NCI-H2196 treated with DMSO at 0.1 percent for 48 hours (cell line): ENCODE data around the gene LMF2.
"Not testable (repeated sequence)": the region's sequence is repeated elsewhere in the genome, so short reads cannot be mapped to it uniquely, and the experiment has no call there.

Experiments
- DNase-seq: peaks from one replicate; lab custom pipeline; 2025; ENCODE audit not compliant: unreplicated experiment; lab: John Stamatoyannopoulos, UW

Gene LMF2

DNA sequence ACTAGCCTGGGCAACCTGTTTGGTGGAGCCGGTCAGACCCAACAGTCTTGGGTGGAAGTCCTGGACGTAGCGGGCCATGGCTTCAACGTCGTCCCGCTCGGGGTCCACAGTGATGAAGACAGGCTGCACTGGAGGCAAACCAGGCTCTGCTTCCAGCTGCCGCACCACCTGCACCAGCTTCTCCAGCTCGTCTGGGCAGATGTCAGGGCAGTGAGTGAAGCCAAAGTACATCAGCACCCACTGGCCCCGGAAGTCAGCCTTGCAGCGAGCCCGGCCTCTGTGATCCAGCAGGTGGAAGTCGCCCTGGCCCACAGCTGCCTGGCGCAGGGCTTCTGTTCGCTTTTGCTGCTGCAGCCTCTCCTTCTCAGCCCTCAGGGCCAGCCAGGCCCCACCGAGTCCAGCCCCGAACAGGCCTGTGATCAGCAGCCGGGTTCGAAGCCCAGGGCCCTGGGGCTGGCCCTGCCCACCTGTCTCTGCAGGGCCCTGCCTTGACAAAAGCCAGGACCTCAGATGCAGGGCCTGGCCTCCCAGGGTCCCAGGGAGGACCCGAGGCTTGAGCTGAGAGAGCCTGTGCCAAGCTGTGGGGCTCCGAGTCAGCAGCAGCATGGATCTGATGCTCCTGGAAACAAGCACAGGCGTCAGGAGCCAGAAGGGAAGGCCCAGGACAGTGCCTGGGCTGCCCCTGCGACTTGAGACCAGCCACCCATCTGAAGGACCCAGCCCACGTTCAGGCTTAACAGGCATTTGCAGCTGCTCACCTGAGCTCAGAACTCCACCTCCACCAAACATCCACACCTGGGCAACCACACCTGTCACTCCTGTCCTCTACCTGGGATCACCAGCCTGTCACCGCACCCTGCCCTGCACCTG is 16.5 kb upstream of the LMF2 start:
- DNase-seq, result no peak

DNA sequence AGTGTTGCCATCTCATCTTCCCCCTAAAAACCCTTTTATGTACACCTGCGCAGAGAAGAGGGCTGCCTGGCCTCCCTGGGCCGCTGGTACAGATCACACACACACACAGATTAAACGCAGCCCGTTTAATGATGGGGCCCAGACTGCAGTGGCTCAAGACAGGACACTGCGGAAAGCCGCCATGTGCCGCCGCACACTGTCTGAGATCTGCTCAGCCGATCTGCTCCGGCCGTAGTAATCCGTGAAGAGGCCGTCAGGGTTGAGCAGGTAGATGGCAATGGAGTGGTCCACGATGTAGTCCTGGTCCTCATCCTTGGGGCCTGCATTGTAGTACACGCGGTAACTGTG is 15.9 kb upstream of the LMF2 start:
- no peak for DNase-seq

DNA sequence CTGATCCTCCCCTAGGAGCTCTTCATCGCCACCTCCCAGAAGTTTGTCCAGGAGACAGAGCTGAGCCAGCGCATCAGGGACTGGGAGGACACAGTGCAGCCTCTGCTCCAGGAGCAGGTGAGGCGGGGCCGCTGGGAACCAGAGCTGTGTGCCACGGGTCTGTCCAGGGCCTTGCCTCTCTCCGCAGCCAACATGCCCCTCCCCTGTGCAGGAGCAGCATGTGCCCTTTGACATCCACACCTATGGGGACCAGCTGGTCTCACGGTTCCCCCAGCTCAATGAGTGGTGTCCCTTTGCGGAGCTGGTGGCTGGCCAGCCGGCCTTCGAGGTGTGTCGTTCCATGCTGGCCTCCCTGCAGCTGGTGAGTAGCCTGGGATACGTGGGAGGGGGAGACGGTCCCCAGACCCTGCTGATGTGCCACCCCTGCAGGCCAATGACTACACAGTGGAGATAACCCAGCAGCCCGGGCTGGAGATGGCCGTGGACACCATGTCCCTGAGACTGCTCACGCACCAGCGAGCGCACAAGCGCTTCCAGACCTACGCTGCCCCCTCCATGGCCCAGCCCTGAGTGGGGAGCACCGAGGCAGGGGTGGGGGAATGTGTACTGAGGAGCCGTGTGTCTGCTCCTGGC is 15.4 kb upstream of the LMF2 start:
- DNase-seq, result no peak

DNA sequence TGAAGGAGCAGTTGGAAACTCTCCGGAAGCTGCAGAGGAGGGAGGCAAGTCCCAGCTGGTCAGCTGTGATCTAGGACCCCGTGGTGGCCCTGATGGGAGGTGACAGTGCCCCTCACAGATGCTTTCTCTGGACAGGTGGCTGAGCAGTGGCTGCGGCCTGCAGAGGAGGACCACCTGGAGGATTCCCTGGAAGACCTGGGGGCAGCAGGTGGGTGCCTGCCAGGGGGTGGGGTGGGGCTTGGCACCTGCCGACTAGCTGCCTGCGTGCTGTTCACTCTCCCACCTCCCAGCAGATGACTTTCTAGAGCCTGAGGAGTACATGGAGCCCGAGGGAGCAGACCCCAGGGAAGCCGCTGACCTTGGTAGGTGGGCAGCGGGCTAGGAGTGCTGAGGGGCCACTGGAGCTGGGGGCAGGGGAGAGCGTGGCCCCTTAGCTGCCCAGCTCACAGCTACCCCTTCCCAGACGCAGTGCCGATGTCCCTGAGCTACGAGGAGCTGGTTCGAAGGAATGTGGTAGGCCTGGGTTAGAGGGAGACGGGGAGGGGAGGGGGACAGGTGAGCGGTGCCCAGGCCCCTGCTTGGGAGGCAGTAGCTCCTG is 14.8 kb upstream of the LMF2 start:
- no peak for DNase-seq

DNA sequence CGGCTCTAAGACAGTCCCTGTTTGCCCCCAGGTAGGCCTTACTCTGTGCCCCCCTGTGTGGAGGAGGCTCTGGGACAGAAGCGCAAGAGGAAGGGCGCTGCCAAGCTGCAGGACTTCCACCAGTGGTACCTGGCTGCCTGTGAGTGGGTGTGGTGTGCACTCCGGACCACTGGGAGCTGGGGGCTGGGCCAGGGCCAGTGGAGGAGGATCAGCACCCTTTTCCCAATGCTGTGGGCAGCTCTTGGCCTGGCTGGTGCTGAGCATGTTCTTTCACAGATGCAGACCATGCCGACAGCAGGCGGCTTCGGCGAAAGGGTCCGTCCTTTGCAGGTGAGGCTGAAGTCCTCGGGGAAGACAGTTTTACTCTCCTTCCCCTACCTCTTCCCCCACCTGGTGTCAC is 14.2 kb upstream of the LMF2 start:
- no peak for DNase-seq

DNA sequence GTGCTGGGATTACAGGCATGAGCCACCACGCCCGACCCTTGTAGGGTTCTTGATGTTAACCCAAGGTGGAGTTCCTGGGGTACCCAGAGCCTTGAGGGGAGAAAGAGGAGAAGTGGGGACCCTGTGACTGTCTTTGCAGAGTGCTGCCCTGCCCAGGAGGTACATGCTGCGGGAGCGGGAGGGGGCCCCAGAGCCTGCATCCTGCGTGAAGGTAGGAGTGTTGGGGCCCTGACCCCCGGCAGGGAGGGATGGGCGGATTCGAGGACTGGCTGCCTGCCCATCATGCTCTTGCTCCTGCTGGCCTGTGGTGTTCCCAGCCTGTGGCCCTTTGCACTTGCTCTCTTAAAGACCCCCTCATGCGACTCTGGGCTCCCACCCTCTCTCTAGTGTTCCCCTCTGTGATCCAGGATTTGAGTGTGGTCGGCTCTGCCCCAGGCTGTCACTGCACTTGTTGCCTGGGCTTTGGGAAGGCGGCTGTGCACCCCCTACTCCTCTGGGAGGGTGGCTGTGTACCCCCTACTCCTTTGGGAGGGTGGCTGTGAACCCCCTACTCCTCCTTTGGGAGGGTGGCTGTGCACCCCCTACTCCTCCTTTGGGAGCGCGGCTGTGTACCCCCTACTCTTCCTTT is 13.4 kb upstream of the LMF2 start:
- DNase-seq, result no peak

DNA sequence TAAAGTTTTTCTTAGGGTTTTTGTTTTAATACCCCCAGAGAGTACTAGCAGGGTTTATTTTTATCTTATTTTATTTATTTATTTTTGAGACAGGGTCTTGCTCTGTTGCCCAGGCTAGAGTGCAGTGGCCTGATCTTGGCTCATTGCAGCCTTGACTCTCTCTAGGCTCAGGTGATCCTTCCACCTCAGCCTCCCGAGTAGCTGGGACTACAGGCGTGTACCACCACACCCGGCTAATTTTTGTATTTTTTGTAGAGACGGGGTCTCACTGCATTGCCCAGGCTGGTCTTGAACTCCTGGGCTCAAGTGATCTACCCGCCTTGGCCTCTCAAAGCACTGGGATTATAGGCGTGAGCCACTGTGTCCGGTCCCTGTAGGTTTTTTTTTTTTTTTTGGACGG is 12.7 kb upstream of the LMF2 start:
- DNase-seq, result not testable (repeated sequence)

DNA sequence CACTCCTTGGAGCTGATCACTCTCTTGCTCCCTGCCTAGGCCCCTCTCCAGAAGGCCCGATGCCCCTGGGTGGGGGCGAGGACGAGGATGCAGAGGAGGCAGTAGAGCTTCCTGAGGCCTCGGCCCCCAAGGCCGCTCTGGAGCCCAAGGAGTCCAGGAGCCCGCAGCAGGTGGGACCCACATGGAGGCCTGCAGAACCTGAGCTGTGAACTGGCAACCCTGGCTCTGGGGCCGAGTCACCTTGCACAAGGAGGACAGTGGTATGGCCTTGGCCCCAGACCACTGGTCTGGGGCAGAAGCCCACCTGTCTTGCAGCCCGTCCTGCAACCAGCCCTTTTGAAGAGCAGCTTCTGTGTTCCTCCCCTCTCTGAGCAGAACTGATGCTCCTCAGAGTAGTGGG is 11.6 kb upstream of the LMF2 start:
- DNase-seq, result no peak

DNA sequence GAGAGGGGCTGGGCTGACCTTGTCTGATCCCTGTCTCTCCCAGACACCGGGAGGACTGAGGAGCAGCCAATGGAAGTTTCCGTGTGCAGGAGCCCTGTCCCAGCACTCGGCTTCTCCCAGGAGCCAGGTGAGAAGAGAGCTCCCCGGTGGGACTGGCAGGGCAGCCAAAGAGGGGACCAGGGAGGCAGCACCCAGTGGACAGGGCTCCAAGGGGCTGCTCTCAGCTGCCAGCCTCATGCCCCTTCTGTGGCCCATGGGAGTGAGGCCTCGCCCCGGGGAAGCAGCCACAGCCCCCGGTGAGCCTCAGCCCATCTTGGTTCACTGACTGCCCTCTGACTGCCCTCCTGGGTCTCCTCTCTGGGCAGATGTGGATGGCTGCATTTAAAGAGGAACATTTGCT is 11.1 kb upstream of the LMF2 start:
- DNase-seq, result no peak

DNA sequence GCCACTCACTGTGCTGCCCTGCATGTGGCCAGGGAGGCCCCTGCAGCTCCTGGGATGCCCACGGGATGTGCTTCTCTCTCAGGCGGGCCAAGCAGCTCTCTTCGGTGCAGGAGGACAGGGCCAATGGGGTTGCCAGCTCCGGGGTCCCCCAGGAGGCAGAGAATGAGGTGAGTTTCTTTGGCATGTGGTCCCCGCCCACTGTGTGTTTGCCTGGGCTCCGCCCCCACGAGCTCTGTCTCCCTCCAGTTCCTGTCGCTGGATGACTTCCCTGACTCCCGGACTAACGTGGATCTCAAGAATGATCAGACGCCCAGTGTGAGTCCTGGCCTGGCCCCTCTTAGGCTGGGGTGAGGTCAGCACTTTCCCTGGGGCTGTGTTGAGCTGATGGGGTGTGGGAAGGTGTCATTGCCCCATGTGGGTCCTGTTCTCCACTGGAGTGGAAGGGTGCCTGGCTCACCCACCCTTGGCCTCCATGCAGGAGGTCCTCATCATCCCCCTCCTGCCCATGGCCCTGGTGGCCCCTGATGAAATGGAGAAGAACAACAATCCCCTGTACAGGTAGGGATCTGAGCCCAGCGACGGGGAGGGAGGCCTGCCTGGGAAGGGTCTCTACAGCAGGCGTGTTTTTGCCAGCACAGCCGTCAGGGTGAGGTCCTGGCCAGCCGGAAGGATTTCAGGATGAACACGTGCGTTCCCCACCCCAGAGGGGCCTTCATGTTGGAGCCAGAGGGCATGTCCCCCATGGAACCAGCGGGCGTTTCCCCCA is 10.2 kb upstream of the LMF2 start:
- no peak for DNase-seq

DNA sequence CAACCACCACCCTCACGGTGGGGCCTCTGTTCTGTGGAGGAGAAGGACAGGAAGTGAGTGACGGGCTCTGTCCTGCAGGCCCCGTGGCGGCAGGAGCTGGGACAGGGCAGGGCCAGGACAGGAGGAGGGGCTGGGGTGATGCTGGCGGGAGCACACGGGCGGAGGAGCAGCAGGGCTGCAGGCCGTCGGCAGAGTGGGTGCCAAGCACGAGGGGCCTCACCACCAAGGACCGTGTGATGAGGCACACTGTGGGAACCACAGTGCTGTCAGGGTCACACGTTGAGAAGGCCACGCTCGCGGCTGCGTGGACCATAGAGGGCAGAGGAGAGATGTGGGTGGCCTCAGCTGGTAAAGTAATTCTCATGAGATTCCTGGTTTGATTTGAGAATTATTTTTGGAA is 9.4 kb upstream of the LMF2 start:
- DNase-seq, result no peak

DNA sequence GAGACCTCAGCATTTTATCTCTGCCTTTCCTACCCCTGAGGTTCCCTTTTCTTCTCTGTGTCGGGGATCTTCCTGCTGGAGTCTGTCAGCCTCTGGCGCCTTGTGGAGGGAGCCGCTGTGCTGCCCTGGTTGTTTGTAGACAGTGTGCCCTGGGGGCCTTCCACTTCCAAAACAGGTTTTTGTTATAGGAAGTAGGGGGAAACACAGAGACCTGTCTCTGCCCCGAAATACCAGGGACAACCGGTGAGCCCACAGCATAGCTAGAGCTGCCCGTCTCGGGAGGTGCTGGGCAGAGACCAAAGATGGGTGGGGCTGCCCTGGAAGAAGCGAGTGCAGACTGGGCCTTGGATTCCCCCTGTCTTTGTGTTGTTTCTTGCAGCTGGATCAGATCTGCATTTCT is 8.6 kb upstream of the LMF2 start:
- no peak for DNase-seq

DNA sequence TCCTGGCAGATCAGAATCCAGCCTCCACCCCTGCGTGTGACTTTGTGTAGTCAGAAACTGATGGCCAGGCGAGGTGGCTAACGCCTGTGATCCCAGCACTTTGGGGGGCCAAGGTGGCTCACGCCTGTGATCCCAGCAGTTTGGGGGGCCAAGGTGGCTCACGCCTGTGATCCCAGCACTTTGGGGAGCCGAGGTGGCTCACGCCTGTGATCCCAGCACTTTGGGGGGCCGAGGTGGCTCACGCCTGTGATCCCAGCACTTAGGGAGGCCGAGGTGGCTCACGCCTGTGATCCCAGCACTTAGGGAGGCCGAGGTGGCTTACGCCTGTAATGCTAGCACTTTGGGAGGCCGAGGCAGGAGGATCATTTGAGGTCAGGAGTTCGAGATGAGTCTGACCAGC is 5.7 kb upstream of the LMF2 start:
- DNase-seq, result no peak

DNA sequence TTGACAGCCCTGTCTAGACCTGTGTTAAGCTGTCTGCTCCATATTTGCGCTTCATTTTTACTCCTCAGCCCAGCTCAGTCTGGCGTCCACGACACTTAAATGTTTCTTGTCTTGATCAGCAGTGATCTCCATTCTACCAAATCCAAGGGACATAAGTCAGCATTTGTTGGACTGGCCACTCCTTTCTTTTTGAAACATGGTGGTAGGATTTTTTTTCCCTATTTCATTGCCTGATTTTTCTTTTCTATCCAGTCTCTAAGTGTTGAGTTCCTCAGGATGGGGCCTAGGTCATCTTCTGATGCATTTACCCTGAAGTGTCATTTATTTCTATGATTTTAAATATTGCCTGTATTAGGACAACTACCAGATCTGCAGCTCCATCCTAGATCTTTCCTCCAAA is 1.4 kb upstream of the LMF2 start:
- DNase-seq, result no peak

DNA sequence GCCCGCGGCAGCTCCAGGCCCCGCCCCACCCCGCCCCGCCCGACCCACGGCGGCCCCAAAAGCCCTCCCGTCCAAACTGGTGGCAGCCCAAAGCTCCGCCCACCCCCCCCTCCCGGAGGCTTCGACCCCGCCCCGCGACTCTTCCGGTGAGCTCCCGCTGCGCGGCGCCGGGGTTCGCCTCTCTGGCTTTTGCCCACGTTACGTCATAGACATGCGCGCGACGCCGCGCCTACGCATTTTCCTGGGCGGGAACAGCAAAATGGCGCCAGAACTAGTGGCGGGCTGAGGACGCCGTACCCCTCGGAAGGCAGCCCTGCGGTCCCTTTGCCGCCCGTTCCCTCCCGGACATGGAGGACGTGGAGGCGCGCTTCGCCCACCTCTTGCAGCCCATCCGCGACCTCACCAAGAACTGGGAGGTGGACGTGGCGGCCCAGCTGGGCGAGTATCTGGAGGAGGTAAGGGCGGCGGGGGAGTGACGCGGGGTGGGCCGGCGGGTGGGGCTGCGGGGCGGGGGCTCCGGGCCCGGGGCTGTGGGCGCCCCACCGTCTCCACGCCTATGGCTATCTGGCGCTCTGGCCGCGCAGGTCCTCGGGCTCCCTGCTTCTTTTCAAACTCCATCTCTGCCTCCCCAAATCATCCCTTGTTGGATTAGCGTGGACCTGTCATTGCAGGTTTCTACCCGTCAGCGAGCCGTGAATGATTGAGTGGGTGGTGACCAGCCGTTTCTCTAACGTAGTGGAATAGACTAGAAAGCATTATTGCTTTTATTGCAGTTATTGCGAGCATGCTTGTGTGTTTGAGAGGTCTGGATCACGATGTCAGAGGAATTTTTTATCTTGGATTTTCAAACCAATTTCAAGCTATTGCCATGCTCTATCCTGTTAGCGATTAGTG is 736 bp upstream of the LMF2 start, which contains the start of gene NCAPH2:
NCAPH2 (plus strand) TSS at position 234 of the 894 bp plus-strand sequence; CDS start at position 348, 114 bp downstream.
- no peak for DNase-seq

DNA sequence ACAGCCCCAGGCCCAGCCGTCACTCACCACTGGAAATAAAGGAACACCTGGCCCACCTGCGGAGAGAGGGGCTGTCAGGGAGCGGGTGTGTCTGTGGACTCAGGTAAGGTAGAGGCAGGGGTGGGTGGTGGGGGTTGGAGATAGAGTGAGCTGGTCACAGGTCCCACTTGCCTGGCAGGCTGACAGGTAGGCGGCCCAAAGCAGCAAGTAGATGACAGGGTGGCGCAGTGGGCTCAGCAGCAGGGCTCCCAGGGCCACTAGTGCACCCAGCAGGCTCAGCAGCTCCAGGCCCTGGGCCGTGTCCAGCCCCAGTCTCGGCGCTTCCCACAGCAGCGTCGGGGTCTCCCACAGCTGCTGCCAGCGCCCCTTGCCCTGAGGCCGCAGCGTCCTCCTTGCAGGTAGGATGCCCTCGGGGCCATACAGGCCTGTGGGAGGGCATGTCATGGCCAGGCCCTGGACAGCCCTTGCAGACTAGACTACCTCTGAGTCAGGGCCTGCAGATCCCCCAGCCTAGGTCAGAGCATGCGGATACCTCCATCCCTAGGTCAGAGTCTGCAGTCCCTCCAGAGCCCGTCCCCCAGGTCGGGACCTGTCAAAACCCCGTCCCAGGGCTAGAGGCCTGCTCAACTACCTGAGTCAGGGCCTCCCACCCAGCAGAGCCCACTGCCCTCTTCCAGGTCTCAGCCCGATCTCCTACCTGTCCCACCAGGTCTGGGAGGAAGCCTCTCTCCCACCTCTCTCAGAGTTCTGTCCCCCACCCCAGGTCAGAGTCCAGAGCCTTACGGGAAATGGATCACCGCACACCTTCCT is 686 bp downstream of the LMF2 start:
- DNase-seq, result no peak

DNA sequence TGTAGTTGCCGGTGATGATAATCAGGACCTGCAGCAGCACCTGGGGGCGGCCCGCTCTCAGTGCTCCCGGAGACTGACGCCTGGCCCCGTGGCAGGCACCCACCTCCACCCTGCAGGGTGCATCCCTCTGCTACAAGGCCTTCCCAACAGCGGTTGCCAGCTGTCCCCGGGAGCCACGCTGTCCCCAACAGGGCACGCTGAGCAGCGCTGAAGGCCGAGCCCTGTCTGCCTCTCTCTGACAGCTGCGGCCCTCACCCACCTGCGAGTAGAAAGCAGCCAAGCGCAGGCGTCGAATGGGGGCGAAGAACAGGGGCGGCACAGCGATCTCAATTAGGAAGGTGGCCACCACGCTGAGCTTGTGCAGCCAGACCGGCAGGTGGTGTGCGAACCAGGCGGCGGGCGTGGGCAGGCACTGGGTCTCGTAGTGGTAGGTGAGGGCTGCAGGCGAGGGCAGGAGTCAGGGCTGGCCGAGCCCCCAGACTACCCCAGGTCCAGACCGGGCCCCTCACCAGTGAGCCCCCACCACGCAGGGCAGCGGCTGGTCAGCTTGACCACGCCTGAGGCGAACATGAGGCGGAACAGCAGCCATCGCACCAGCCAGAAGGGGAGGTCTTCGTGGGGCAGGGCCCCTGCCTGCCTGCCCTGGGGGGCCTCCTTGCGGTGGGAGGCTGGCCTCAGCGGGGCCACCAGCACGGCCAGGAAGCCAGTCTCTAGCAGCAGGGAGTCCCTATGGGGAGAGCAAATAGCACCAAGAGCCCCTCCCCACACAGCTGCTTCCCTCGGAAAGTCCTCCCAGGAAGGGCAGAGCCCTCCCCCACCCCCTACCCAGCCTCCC is 1.5 kb downstream of the LMF2 start:
- DNase-seq, result no peak

DNA sequence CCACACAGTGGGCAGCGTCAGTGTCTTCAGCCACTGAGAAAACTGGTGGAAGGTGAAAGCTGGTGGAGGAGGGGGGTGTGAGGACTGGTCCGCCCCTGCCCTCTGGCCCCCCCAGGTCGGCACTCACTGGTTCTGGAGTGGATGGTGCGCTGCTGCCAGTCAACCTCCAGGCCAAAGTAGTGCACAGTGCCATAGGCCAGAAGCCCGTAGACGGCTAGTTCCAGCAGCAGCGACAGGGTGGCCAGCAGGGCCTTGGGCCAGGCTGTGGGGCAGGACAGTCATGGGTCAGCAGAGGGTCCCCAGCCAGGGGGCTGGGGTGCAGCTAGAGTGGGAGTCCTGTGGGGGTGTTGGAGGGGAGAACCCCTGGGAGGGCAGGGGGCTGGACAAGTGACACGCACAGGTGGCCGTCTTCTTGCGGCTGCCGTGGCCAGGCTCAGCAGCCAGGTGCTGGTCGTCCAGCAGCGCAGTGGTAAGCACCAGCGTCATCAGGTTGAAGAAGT is 2.2 kb downstream of the LMF2 start:
- no peak for DNase-seq
